ENCODE measurements around the gene WNT7B. TPM values are rescaled to one million over a fixed set of nuclear protein-coding genes. Genes with fewer than 3 reads are reported as not detected.

Gene WNT7B
- total RNA-seq, 1 donor from 2014 or later = not detected

DNA sequence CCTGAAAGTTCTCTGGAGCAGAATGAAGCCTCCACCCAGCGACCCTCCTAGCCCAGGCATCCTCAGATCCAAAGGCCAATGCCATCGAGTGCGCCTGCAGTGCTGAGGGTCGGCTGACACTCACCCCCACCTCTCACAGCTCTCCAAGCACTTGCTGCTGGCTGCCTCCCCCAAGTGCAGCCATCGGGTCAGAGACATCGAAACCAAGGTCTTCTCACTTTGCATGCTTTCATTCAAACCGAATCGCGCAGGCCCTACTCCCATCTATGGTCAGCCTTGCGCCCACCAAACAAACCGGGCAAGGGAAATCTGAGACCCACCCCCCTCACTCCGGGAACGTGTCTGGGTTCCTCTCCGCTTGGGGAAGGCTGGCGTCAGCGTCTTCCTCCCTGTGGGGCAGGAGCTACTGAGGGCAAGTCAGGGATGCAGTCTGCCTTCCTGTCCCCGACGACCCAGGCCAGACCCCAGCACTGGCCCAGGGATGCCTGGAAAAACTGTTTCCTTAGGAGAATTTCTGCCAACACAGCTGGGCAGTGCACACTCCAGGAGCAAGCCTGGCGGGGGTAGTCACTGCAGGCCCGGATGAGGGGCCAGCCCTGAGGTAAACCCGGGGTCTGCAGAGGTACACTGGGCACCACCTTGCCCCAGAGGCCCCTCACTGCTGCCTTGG lies 7.0 kb downstream of the WNT7B start:
- no peaks in the 10 kb centered on the region for H3K9me3 Mint-ChIP-seq
- H3K27ac Mint-ChIP-seq = no peak overlapping the region
- intact Hi-C loops (cut with micrococcal nuclease) = no loop called here
- peaks cover 45% of the 10 kb centered on the region for H3K27me3 Mint-ChIP-seq (ENCODE audit: low read depth)
- H3K36me3 Mint-ChIP-seq (ENCODE audit: low read depth) = no peaks in the 10 kb centered on the region
- no peak overlapping the region for H3K4me3 Mint-ChIP-seq (ENCODE audit: low read depth)
- H3K4me1 Mint-ChIP-seq (ENCODE audit: low read depth) = peaks cover 1% of the 10 kb centered on the region
- no peak for DNase-seq (ENCODE audit: low spot score)

DNA sequence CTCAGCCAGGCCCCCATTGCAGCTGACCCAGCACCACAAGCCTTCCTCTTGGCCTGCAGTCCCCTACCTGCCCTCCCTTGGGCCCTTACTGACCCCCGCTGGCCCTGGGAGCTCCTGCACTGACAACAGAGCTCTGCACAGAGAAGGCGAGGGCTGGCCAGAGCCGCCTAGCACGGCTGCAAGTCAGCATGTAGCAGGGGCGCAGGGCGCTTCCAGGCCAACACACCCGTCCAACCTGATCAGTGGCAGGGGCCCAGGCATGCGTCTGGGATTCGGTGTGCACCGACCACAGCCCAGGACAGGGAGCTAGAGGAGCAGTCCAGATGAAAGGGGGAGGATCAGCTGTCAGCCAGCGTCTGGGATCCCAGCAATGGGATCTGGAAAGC lies 7.6 kb downstream of the WNT7B start:
- H3K27ac Mint-ChIP-seq = no peak overlapping the region
- H3K4me1 Mint-ChIP-seq (ENCODE audit: low read depth) = peaks cover 1% of the 10 kb centered on the region
- H3K9me3 Mint-ChIP-seq = no peaks in the 10 kb centered on the region
- intact Hi-C loops (cut with micrococcal nuclease) = no loop called here
- peaks cover 40% of the 10 kb centered on the region for H3K27me3 Mint-ChIP-seq (ENCODE audit: low read depth)
- no peak overlapping the region for H3K4me3 Mint-ChIP-seq (ENCODE audit: low read depth)
- H3K36me3 Mint-ChIP-seq (ENCODE audit: low read depth) = no peaks in the 10 kb centered on the region
- no peak for DNase-seq (ENCODE audit: low spot score)

GRCh38 chr22:45968751-45969413 lies 8.1 kb downstream of the WNT7B start:
- H3K27me3 Mint-ChIP-seq (ENCODE audit: low read depth) = peaks cover 34% of the 10 kb centered on the region
- no peak overlapping the region for H3K27ac Mint-ChIP-seq
- intact Hi-C loops (cut with micrococcal nuclease) = no loop called here
- H3K4me3 Mint-ChIP-seq (ENCODE audit: low read depth) = no peak overlapping the region
- no peaks in the 10 kb centered on the region for H3K36me3 Mint-ChIP-seq (ENCODE audit: low read depth)
- no peaks in the 10 kb centered on the region for H3K9me3 Mint-ChIP-seq
- peaks cover 1% of the 10 kb centered on the region for H3K4me1 Mint-ChIP-seq (ENCODE audit: low read depth)
- DNase-seq (ENCODE audit: low spot score) = no peak

DNA sequence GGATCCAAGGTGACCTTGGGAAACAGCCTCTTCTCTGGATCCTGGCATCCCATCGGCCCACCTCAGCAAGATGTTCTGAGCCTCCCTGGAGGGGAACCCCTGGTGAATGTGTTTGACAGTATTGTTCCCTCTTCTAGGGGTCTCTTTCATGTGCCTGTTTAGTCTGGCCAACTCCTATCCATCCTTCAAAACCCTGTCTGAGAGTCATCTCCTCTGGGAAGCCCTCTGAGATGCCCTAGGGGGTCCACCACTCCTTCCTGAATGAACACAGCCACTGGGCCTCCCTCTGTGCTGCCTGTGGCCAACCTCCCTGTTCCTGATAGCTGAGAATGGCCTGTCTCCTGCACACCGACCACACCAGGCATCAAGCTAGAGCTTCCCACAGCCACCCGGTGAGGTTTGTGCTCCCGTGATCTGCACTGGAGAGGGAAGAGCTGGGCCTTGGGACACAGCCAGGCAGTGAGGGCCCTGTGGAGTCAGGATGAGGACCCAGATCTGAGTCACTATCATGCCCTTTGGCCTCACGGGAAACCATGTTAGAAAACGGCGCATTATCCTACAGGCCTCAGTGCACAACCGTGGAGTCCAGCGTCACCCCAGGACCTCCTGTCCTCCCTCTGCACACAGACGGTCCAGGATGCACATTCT lies 8.8 kb downstream of the WNT7B start:
- no peak overlapping the region for H3K27ac Mint-ChIP-seq
- intact Hi-C loops (cut with micrococcal nuclease) = no loop called here
- H3K4me3 Mint-ChIP-seq (ENCODE audit: low read depth) = no peak overlapping the region
- no peak for DNase-seq (ENCODE audit: low spot score)
- H3K9me3 Mint-ChIP-seq = no peaks in the 10 kb centered on the region
- H3K4me1 Mint-ChIP-seq (ENCODE audit: low read depth) = peaks cover 1% of the 10 kb centered on the region
- H3K36me3 Mint-ChIP-seq (ENCODE audit: low read depth) = no peaks in the 10 kb centered on the region
- peaks cover 28% of the 10 kb centered on the region for H3K27me3 Mint-ChIP-seq (ENCODE audit: low read depth)

DNA sequence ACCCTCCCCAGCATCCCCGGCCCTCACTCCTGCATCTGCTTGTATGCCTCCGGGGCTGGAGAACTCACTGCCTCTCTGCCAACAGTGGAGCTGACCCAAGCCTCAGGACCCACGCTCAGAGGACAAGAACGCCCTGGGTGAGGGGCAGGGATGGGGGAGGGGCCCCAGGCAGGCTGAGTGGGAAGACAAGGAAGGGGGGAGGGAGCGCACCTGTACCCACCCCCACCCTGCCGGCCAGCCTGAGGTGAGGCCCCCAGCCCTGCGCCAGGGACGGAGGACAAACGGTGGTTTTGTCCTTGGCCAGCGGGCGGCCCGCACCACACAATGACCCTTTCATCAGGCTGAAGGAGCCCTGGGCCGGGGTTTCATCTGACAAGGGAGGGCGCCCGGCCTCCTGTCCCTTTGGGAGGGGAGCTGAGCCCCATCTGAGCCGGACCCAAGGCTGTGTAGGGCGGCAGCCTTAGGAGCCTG lies 10.0 kb downstream of the WNT7B start:
- H3K27ac Mint-ChIP-seq = no peak overlapping the region
- peaks cover 1% of the 10 kb centered on the region for H3K4me1 Mint-ChIP-seq (ENCODE audit: low read depth)
- peaks cover 24% of the 10 kb centered on the region for H3K27me3 Mint-ChIP-seq (ENCODE audit: low read depth)
- intact Hi-C loops (cut with micrococcal nuclease) = no loop called here
- no peak overlapping the region for H3K4me3 Mint-ChIP-seq (ENCODE audit: low read depth)
- H3K36me3 Mint-ChIP-seq (ENCODE audit: low read depth) = no peaks in the 10 kb centered on the region
- no peak for DNase-seq (ENCODE audit: low spot score)
- no peaks in the 10 kb centered on the region for H3K9me3 Mint-ChIP-seq

GRCh38 chr22:45966320-45966894 lies 10.6 kb downstream of the WNT7B start:
- DNase-seq (ENCODE audit: low spot score) = no peak
- Mint-ChIP-seq H3K9me3 (no peaks in the 10 kb centered on the region), H3K27me3 (ENCODE audit: low read depth) (peaks cover 24% of the 10 kb centered on the region), H3K4me3 (ENCODE audit: low read depth) (no peak overlapping the region), H3K4me1 (ENCODE audit: low read depth) (peaks cover 1% of the 10 kb centered on the region), H3K27ac (no peak overlapping the region), H3K36me3 (ENCODE audit: low read depth) (no peaks in the 10 kb centered on the region)
- intact Hi-C loops (cut with micrococcal nuclease) = no loop called here

DNA sequence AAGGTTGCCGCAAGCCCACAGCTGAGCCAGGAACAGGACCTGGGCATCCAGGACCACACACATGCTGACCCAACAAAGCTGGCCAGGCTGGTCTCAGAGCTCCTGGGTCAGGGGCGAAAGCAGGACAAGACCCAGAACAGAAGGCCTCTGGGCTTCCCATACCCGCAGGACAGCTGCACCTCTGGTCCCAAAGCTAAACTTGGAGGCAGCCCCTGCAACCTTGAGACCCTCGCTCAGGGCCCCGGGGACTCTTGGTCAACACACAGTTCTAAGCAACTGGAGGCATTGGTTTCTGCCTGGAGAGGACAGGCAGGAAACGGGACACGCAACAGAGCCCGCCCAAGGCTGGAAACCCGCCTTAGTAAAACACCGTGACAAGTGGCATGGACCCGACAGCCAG lies 11.4 kb downstream of the WNT7B start:
- Mint-ChIP-seq H3K27me3 (ENCODE audit: low read depth) (peaks cover 18% of the 10 kb centered on the region), H3K27ac (no peak overlapping the region), H3K4me3 (ENCODE audit: low read depth) (no peak overlapping the region)

GRCh38 chr22:45964926-45965527 lies 11.9 kb downstream of the WNT7B start:
- H3K27ac Mint-ChIP-seq = no peak overlapping the region
- peaks cover 16% of the 10 kb centered on the region for H3K27me3 Mint-ChIP-seq (ENCODE audit: low read depth)
- intact Hi-C loops (cut with micrococcal nuclease) = no loop called here
- H3K4me1 Mint-ChIP-seq (ENCODE audit: low read depth) = no peaks in the 10 kb centered on the region
- no peak overlapping the region for H3K4me3 Mint-ChIP-seq (ENCODE audit: low read depth)
- H3K36me3 Mint-ChIP-seq (ENCODE audit: low read depth) = no peaks in the 10 kb centered on the region
- no peaks in the 10 kb centered on the region for H3K9me3 Mint-ChIP-seq
- no peak for DNase-seq (ENCODE audit: low spot score)

More for the DNA sequence above, 11.4 kb downstream of the WNT7B start:
- Mint-ChIP-seq H3K4me1 (ENCODE audit: low read depth) (no peaks in the 10 kb centered on the region), H3K36me3 (ENCODE audit: low read depth) (no peaks in the 10 kb centered on the region), H3K9me3 (no peaks in the 10 kb centered on the region)
- no peak for DNase-seq (ENCODE audit: low spot score)
- intact Hi-C loops (cut with micrococcal nuclease) = no loop called here

- no peak overlapping the region for H3K27ac Mint-ChIP-seq
- peaks cover 9% of the 10 kb centered on the region for H3K27me3 Mint-ChIP-seq (ENCODE audit: low read depth)
- DNase-seq (ENCODE audit: low spot score) = no peak
Measured at GRCh38 chr22:45964372-45964771, 12.6 kb downstream of the WNT7B start.

GRCh38 chr22:45963821-45964220 lies 13.1 kb downstream of the WNT7B start:
- intact Hi-C loops (cut with micrococcal nuclease) = no loop called here
- Mint-ChIP-seq H3K36me3 (ENCODE audit: low read depth) (no peaks in the 10 kb centered on the region), H3K9me3 (no peaks in the 10 kb centered on the region), H3K27ac (no peak overlapping the region), H3K4me1 (ENCODE audit: low read depth) (no peaks in the 10 kb centered on the region), H3K27me3 (ENCODE audit: low read depth) (peaks cover 9% of the 10 kb centered on the region), H3K4me3 (ENCODE audit: low read depth) (no peak overlapping the region)
- DNase-seq (ENCODE audit: low spot score) = no peak

More at GRCh38 chr22:45964372-45964771, 12.6 kb downstream of the WNT7B start:
- Mint-ChIP-seq H3K4me1 (ENCODE audit: low read depth) (no peaks in the 10 kb centered on the region), H3K4me3 (ENCODE audit: low read depth) (no peak overlapping the region), H3K36me3 (ENCODE audit: low read depth) (no peaks in the 10 kb centered on the region), H3K9me3 (no peaks in the 10 kb centered on the region)
- intact Hi-C loops (cut with micrococcal nuclease) = no loop called here

DNA sequence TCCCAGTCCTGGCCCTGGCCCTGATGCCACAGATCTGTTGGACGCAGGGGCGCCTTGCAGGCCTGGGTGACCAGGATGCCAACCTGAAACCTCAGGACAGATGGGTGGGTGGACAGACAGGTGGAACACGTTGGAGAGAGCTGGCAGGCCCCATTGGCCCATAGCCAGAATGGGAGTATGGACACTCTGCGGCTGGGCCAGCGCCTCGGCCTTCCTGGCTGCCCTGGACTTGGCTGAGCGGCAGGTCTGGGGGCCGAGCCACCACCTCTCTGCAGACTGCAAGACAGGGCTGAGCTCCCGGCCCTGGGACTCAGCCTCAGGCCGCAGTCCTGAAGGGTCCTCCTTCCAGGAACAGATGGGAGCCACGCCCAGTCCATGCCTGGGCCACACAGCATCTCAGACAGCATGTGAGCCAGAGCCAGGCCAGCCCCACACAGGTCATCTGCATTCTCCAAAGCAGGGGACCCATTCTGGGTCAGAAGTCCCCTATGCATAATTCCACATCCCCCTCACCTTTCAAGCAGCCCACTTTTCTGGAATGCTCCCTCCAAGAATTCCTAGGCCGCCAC lies 14.1 kb downstream of the WNT7B start:
- intact Hi-C loops (cut with micrococcal nuclease) = no loop called here
- no peak overlapping the region for H3K4me3 Mint-ChIP-seq (ENCODE audit: low read depth)

DNA sequence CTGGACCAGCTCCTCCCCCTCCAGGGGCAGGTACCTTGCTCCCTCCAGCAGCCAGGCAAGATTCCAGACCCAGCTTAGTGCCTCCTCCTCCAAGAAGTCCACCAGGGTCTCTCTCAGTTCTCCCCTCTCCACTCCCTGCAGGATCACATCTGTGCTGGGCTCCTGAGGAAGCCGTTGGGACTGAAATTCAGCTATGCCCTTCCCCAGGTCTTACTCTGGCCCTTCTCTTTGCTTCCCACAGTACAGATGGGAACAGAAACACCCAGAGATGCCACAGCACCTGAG lies 14.6 kb downstream of the WNT7B start:
- Mint-ChIP-seq H3K4me3 (ENCODE audit: low read depth) (no peak overlapping the region), H3K36me3 (ENCODE audit: low read depth) (no peaks in the 10 kb centered on the region), H3K4me1 (ENCODE audit: low read depth) (no peaks in the 10 kb centered on the region), H3K27ac (no peak overlapping the region), H3K9me3 (no peaks in the 10 kb centered on the region), H3K27me3 (ENCODE audit: low read depth) (peaks cover 2% of the 10 kb centered on the region)
- intact Hi-C loops (cut with micrococcal nuclease) = no loop called here
- DNase-seq (ENCODE audit: low spot score) = no peak

More for the DNA sequence above, 14.1 kb downstream of the WNT7B start:
- Mint-ChIP-seq H3K27me3 (ENCODE audit: low read depth) (peaks cover 2% of the 10 kb centered on the region), H3K4me1 (ENCODE audit: low read depth) (no peaks in the 10 kb centered on the region), H3K9me3 (no peaks in the 10 kb centered on the region), H3K36me3 (ENCODE audit: low read depth) (no peaks in the 10 kb centered on the region), H3K27ac (no peak overlapping the region)
- no peak for DNase-seq (ENCODE audit: low spot score)
